NCI-H2171 (cell line): ENCODE results near the gene RSPO1.

Source experiments
- DNase-seq: peaks from one replicate; lab custom pipeline; 2025; lab: John Stamatoyannopoulos, UW

Gene RSPO1

GRCh38 chr1:37656881-37657280, 22.2 kb upstream of the RSPO1 start:
- no peak for DNase-seq

- no peak for DNase-seq
Observed at GRCh38 chr1:37656026-37656425, 21.3 kb upstream of the RSPO1 start.

GRCh38 chr1:37655274-37655673, 20.6 kb upstream of the RSPO1 start:
- no peak for DNase-seq

- DNase-seq: no peak
Observed at GRCh38 chr1:37653906-37654305, 19.2 kb upstream of the RSPO1 start.

- DNase-seq: no peak
Observed at GRCh38 chr1:37652976-37653375, 18.3 kb upstream of the RSPO1 start.

GRCh38 chr1:37651803-37652202, 17.1 kb upstream of the RSPO1 start:
- DNase-seq: no peak

GRCh38 chr1:37650721-37651120, 16.0 kb upstream of the RSPO1 start:
- DNase-seq: no peak

GRCh38 chr1:37650173-37650572, 15.5 kb upstream of the RSPO1 start:
- no peak for DNase-seq

- DNase-seq: no peak
Observed at GRCh38 chr1:37647281-37647680, 12.6 kb upstream of the RSPO1 start.

GRCh38 chr1:37641059-37641458, 6.4 kb upstream of the RSPO1 start:
- DNase-seq: no peak

- DNase-seq: no peak
Observed at GRCh38 chr1:37636435-37636834, 1.7 kb upstream of the RSPO1 start.

- DNase-seq: no peak
Observed at GRCh38 chr1:37634992-37635902, 555 bp upstream of the RSPO1 start.

GRCh38 chr1:37633938-37634243, 801 bp downstream of the RSPO1 start:
- no peak for DNase-seq

- DNase-seq: no peak
Observed at GRCh38 chr1:37633040-37633937, 1.4 kb downstream of the RSPO1 start.

GRCh38 chr1:37631036-37631435, 3.7 kb downstream of the RSPO1 start:
- no peak for DNase-seq

- DNase-seq: no peak
Observed at GRCh38 chr1:37630426-37631028, 4.2 kb downstream of the RSPO1 start.

GRCh38 chr1:37629726-37630425, 4.8 kb downstream of the RSPO1 start:
- DNase-seq: no peak

- no peak for DNase-seq
Observed at GRCh38 chr1:37629008-37629407, 5.7 kb downstream of the RSPO1 start.

GRCh38 chr1:37628026-37628556, 6.6 kb downstream of the RSPO1 start:
- no peak for DNase-seq

GRCh38 chr1:37622131-37622530, 12.6 kb downstream of the RSPO1 start:
- DNase-seq: no peak

- no peak for DNase-seq
Observed at GRCh38 chr1:37621326-37621870, 13.3 kb downstream of the RSPO1 start.

- no peak for DNase-seq
Observed at GRCh38 chr1:37620707-37621106, 14.0 kb downstream of the RSPO1 start.
